Anterior cingulate cortex (tissue), 58 donors: ENCODE measurements around the gene MYBPC2.
"Not testable (repeated sequence)": the region's sequence is repeated elsewhere in the genome, so short reads cannot be mapped to it uniquely, and the experiment has no call there.

ENCODE experiments used
- DNase-seq, 58 donors: peaks; one replicate each; lab custom pipeline; 2025; lab: John Stamatoyannopoulos, UW

MYBPC2 gene

GRCh38 chr19:50453243-50453642, 20.6 kb downstream of the MYBPC2 start:
- DNase-seq: no peak

- DNase-seq: no peak
Measured at GRCh38 chr19:50455992-50456391, 23.3 kb downstream of the MYBPC2 start.

- no peak for DNase-seq
Measured at GRCh38 chr19:50457300-50457699, 24.6 kb downstream of the MYBPC2 start.

GRCh38 chr19:50458396-50459066, 25.8 kb downstream of the MYBPC2 start:
- no peak for DNase-seq

- no peak for DNase-seq
Measured at GRCh38 chr19:50459067-50459456, 26.4 kb downstream of the MYBPC2 start.

- DNase-seq: no peak
Measured at GRCh38 chr19:50459638-50460037, 26.9 kb downstream of the MYBPC2 start.

- DNase-seq: no peak
Measured at GRCh38 chr19:50460161-50460765, 27.6 kb downstream of the MYBPC2 start.

GRCh38 chr19:50461066-50461875, 28.6 kb downstream of the MYBPC2 start:
- DNase-seq: peak in 38 of 58 donors; percentile 3 to 66 (median 24)

GRCh38 chr19:50462970-50463369, 30.3 kb downstream of the MYBPC2 start:
- no peak for DNase-seq

GRCh38 chr19:50464348-50464747, 31.7 kb downstream of the MYBPC2 start:
- DNase-seq: no peak

GRCh38 chr19:50465000-50465399, 32.3 kb downstream of the MYBPC2 start:
- DNase-seq: no peak

GRCh38 chr19:50465986-50466705, 33.5 kb downstream of the MYBPC2 start:
- DNase-seq: peak in 1 of 58 donors; percentile 20

GRCh38 chr19:50466706-50467039, 34.0 kb downstream of the MYBPC2 start:
- DNase-seq: no peak

- no peak for DNase-seq
Measured at GRCh38 chr19:50467566-50467965, 34.9 kb downstream of the MYBPC2 start.

GRCh38 chr19:50468818-50469217, 36.1 kb downstream of the MYBPC2 start:
- no peak for DNase-seq

GRCh38 chr19:50473336-50473735, 40.6 kb downstream of the MYBPC2 start:
- DNase-seq: not testable (repeated sequence)

- no peak for DNase-seq
Measured at GRCh38 chr19:50475101-50475568, 42.4 kb downstream of the MYBPC2 start.

- DNase-seq: no peak
Measured at GRCh38 chr19:50475736-50476223, 43.1 kb downstream of the MYBPC2 start.

GRCh38 chr19:50476224-50476906, 43.7 kb downstream of the MYBPC2 start, which contains the start of the genes EMC10 and GARIN5A:
Gene EMC10, plus strand, starts transcription at chr19:50476507. Its CDS starts 38 bp downstream, at chr19:50476545.
Gene GARIN5A, minus strand, starts transcription at chr19:50476848. Its CDS starts 460 bp downstream, at chr19:50476388.
- DNase-seq: peak; percentile 55 to 95 (median 87)

GRCh38 chr19:50476907-50477238, 44.2 kb downstream of the MYBPC2 start:
- no peak for DNase-seq
